HEK293 (cell line): ENCODE measurements around the gene PALM3.

Source experiments
- ATF2 ChIP-seq: fragments of 450-650 bp; formaldehyde crosslinking; IDR thresholded peaks from 2 replicates; pipeline ENCODE4 v1.5.1; 2016; ENCODE audit warnings: missing biosample characterization, missing genetic modification characterization, low read depth
- BCL6B ChIP-seq: fragments of 450-650 bp; formaldehyde crosslinking; IDR thresholded peaks from 2 replicates; pipeline ENCODE4 v1.5.1; 2017; ENCODE audit warnings: missing biosample characterization, missing genetic modification characterization
- HOXD13 ChIP-seq: sonication (generic); formaldehyde crosslinking; IDR thresholded peaks from 2 replicates; pipeline ENCODE4 v1.8.0; 2022; ENCODE audit warnings: missing genetic modification reagents, borderline replicate concordance
- IKZF3 ChIP-seq: fragments of 450-650 bp; IDR thresholded peaks from 2 replicates; pipeline ENCODE4 v1.5.0; 2018; ENCODE audit warnings: missing biosample characterization, mild to moderate bottlenecking, missing genetic modification characterization, moderate library complexity
- KLF1 ChIP-seq: fragments of 450-650 bp; formaldehyde crosslinking; IDR thresholded peaks from 2 replicates; pipeline ENCODE4 v1.5.1; 2016; ENCODE audit warnings: missing biosample characterization, missing genetic modification characterization
- KLF8 ChIP-seq: fragments of 450-650 bp; formaldehyde crosslinking; IDR thresholded peaks from 2 replicates; pipeline ENCODE4 v1.5.1; 2016; ENCODE audit warnings: missing biosample characterization, missing genetic modification characterization
- REPIN1 ChIP-seq: fragments of 450-650 bp; formaldehyde crosslinking; IDR thresholded peaks from 2 replicates; pipeline ENCODE4 v1.5.1; 2017; ENCODE audit warnings: missing biosample characterization, missing genetic modification characterization, low read depth
- SP2 ChIP-seq: fragments of 450-650 bp; formaldehyde crosslinking; IDR thresholded peaks from 2 replicates; pipeline ENCODE4 v1.5.1; 2016; ENCODE audit warnings: missing biosample characterization, missing genetic modification characterization
- ZBTB44 ChIP-seq: fragments of 450-650 bp; IDR thresholded peaks from 2 replicates; pipeline ENCODE4 v1.5.1; 2018; ENCODE audit warnings: missing biosample characterization, mild to moderate bottlenecking, missing genetic modification characterization
- ZBTB6 ChIP-seq: fragments of 450-650 bp; formaldehyde crosslinking; IDR thresholded peaks from 2 replicates; pipeline ENCODE4 v1.5.1; 2017; ENCODE audit warnings: missing biosample characterization, missing genetic modification characterization
- ZEB2 ChIP-seq: fragments of 450-650 bp; formaldehyde crosslinking; IDR thresholded peaks from 2 replicates; pipeline ENCODE4 v1.5.1; 2016; ENCODE audit warnings: missing biosample characterization, missing genetic modification characterization
- ZFP3 ChIP-seq: fragments of 450-650 bp; formaldehyde crosslinking; IDR thresholded peaks from 2 replicates; pipeline ENCODE4 v1.5.1; 2016; ENCODE audit warnings: low read depth, missing biosample characterization, missing genetic modification characterization
- ZNF114 ChIP-seq: fragments of 450-650 bp; formaldehyde crosslinking; IDR thresholded peaks from 2 replicates; pipeline ENCODE4 v1.5.0; 2017; ENCODE audit warnings: missing biosample characterization, missing genetic modification characterization
- ZNF133 ChIP-seq: fragments of 450-650 bp; formaldehyde crosslinking; IDR thresholded peaks from 2 replicates; pipeline ENCODE4 v1.5.1; 2016; ENCODE audit warnings: missing biosample characterization, missing genetic modification characterization
- ZNF157 ChIP-seq: fragments of 450-650 bp; formaldehyde crosslinking; IDR thresholded peaks from 2 replicates; pipeline ENCODE4 v1.5.1; 2016; ENCODE audit warnings: missing biosample characterization, missing genetic modification characterization
- ZNF23 ChIP-seq: fragments of 450-650 bp; formaldehyde crosslinking; IDR thresholded peaks from 2 replicates; pipeline ENCODE4 v1.5.1; 2016; ENCODE audit warnings: missing biosample characterization, missing genetic modification characterization, borderline replicate concordance
- ZNF248 ChIP-seq: fragments of 450-650 bp; formaldehyde crosslinking; IDR thresholded peaks from 2 replicates; pipeline ENCODE4 v1.5.1; 2017; ENCODE audit warnings: missing biosample characterization, missing genetic modification characterization
- ZNF302 ChIP-seq: fragments of 450-650 bp; formaldehyde crosslinking; IDR thresholded peaks from 2 replicates; pipeline ENCODE4 v1.5.1; 2016; ENCODE audit warnings: missing biosample characterization, missing genetic modification characterization, low read depth
- ZNF37A ChIP-seq: fragments of 450-650 bp; IDR thresholded peaks from 2 replicates; pipeline ENCODE4 v1.5.1; 2018; ENCODE audit warnings: missing biosample characterization, missing genetic modification characterization
- ZNF398 ChIP-seq: fragments of 450-650 bp; formaldehyde crosslinking; IDR thresholded peaks from 2 replicates; pipeline ENCODE4 v1.5.1; 2017; ENCODE audit warnings: missing biosample characterization, missing genetic modification characterization
- ZNF473 ChIP-seq: fragments of 450-650 bp; formaldehyde crosslinking; IDR thresholded peaks from 2 replicates; pipeline ENCODE4 v1.5.1; 2017; ENCODE audit warnings: missing biosample characterization, missing genetic modification characterization
- ZNF48 ChIP-seq: fragments of 450-650 bp; formaldehyde crosslinking; IDR thresholded peaks from 2 replicates; pipeline ENCODE4 v1.5.1; 2016; ENCODE audit warnings: missing biosample characterization, missing genetic modification characterization
- ZNF521 ChIP-seq: fragments of 450-650 bp; formaldehyde crosslinking; IDR thresholded peaks from 2 replicates; pipeline ENCODE4 v1.5.1; 2017; ENCODE audit warnings: missing biosample characterization, mild to moderate bottlenecking, missing genetic modification characterization
- ZNF555 ChIP-seq: fragments of 450-650 bp; formaldehyde crosslinking; conservative IDR thresholded peaks from 2 replicates; pipeline ENCODE4 v1.5.1; 2017; ENCODE audit warnings: missing biosample characterization, mild to moderate bottlenecking, missing genetic modification characterization, inconsistent platforms
- ZNF560 ChIP-seq: fragments of 450-650 bp; formaldehyde crosslinking; IDR thresholded peaks from 2 replicates; pipeline ENCODE4 v1.5.1; 2017; ENCODE audit warnings: missing biosample characterization, missing genetic modification characterization, borderline replicate concordance
- ZNF571 ChIP-seq: fragments of 450-650 bp; formaldehyde crosslinking; IDR thresholded peaks from 2 replicates; pipeline ENCODE4 v1.5.0; 2017; ENCODE audit warnings: missing biosample characterization, missing genetic modification characterization
- ZNF660 ChIP-seq: fragments of 450-650 bp; IDR thresholded peaks from 2 replicates; pipeline ENCODE4 v1.5.1; 2018; ENCODE audit warnings: missing biosample characterization, mild to moderate bottlenecking, missing genetic modification characterization
- ZNF704 ChIP-seq: fragments of 450-650 bp; formaldehyde crosslinking; IDR thresholded peaks from 2 replicates; pipeline ENCODE4 v1.5.1; 2016; ENCODE audit warnings: missing biosample characterization, missing genetic modification characterization
- ZNF747 ChIP-seq: fragments of 450-650 bp; formaldehyde crosslinking; IDR thresholded peaks from 2 replicates; pipeline ENCODE4 v1.5.1; 2016; ENCODE audit warnings: missing biosample characterization, missing genetic modification characterization
- ZSCAN23 ChIP-seq: fragments of 450-650 bp; formaldehyde crosslinking; IDR thresholded peaks from 2 replicates; pipeline ENCODE4 v1.5.1; 2016; ENCODE audit warnings: missing biosample characterization, missing genetic modification characterization
- ZXDB ChIP-seq: fragments of 450-650 bp; formaldehyde crosslinking; IDR thresholded peaks from 2 replicates; pipeline ENCODE4 v1.5.1; 2016; ENCODE audit warnings: missing biosample characterization, missing genetic modification characterization

PALM3 gene

GRCh38 chr19:14031719-14032480 lies 30.0 kb downstream of the PALM3 start, which contains the start of gene IL27RA (continued):
- no peak; the same call in 1 of the 2 replicates for TF ChIP-seq ZBTB6 (tag by site-specific recombination)
- no peak for TF ChIP-seq HOXD13 (CRISPR knock-in tag)
- no peak for TF ChIP-seq ZFP3 (tag by site-specific recombination)
- no peak for TF ChIP-seq ZNF157
- TF ChIP-seq ZSCAN23 (tag by site-specific recombination): no peak
- TF ChIP-seq IKZF3 (tag by site-specific recombination): 0 out of 2 replicates have a peak, but pooled peaks have one; percentile 9
- TF ChIP-seq ZNF114 (tag by site-specific recombination): no peak
- TF ChIP-seq ZNF571 (tag by site-specific recombination): no peak
- TF ChIP-seq ZNF521 (tag by site-specific recombination): no peak
- TF ChIP-seq ZNF248 (tag by site-specific recombination): no peak
- TF ChIP-seq KLF1 (tag by site-specific recombination): no peak
- peak; percentile 33; the same call in 1 of the 2 replicates for TF ChIP-seq KLF8
- TF ChIP-seq ZNF704 (tag by site-specific recombination): no peak
- TF ChIP-seq ZXDB: peak; percentile 57; the same call in 1 of the 2 replicates
- no peak for TF ChIP-seq ZNF473 (tag by site-specific recombination)
- TF ChIP-seq REPIN1 (tag by site-specific recombination): no peak
- no peak for TF ChIP-seq ZBTB44
- TF ChIP-seq ZNF560 (tag by site-specific recombination): no peak
- TF ChIP-seq ZNF133: no peak
- TF ChIP-seq ZNF398 (tag by site-specific recombination): peak; percentile 81
- no peak for TF ChIP-seq BCL6B (tag by site-specific recombination)
- TF ChIP-seq ZEB2 (tag by site-specific recombination): peak; percentile 75
- no peak for TF ChIP-seq ZNF302
- peak; percentile 10; the same call in 1 of the 2 replicates for TF ChIP-seq ZNF660
- TF ChIP-seq ZNF37A (tag by site-specific recombination): no peak
- TF ChIP-seq ZNF747 (tag by site-specific recombination): no peak
- no peak for TF ChIP-seq ZNF23 (tag by site-specific recombination)
- TF ChIP-seq ZNF48: no peak
- TF ChIP-seq ZNF555 (tag by site-specific recombination): no peak
- TF ChIP-seq ATF2 (tag by site-specific recombination): no peak
- peak; percentile 26; the same call in 1 of the 2 replicates for TF ChIP-seq SP2
